Endodermal cell (in vitro differentiated cells): ENCODE results near the gene TCOF1. TPM values are rescaled to one million over a fixed set of nuclear protein-coding genes. Genes with fewer than 3 reads are reported as not detected.

Source experiments
- DNase-seq: peaks from one replicate; pipeline ENCODE4 v3.0.0-alpha.2; 2017
- H3K27ac ChIP-seq: 2 replicates; pipeline ENCODE4 v1.5.1; 2013; ENCODE audit warnings: mild to moderate bottlenecking, low read depth, low read length, moderate library complexity
- H3K27me3 ChIP-seq: 2 replicates; pipeline ENCODE4 v1.6.1; 2013; ENCODE audit warnings: mild to moderate bottlenecking, low read length, moderate library complexity; ENCODE audit not compliant: insufficient read depth, control insufficient read depth, poor library complexity, severe bottlenecking
- H3K36me3 ChIP-seq: 2 replicates; pipeline ENCODE4 v1.7.0; 2013; ENCODE audit warnings: mild to moderate bottlenecking, low read length, moderate library complexity; ENCODE audit not compliant: control insufficient read depth, insufficient read depth
- H3K4me1 ChIP-seq: one replicate; pipeline ENCODE4 v1.7.0; 2013; ENCODE audit warnings: low read length; ENCODE audit not compliant: control insufficient read depth, insufficient read depth
- H3K4me3 ChIP-seq: 2 replicates; pipeline ENCODE4 v1.5.1; 2013; ENCODE audit warnings: mild to moderate bottlenecking, low read length, moderate library complexity
- H3K9ac ChIP-seq: 2 replicates; pipeline ENCODE4 v1.6.1; 2013; ENCODE audit warnings: mild to moderate bottlenecking, low read length, moderate library complexity; ENCODE audit not compliant: poor library complexity, severe bottlenecking; ENCODE audit errors: extremely low read depth
- H3K9me3 ChIP-seq: 2 replicates; pipeline ENCODE4 v1.6.1; 2013; ENCODE audit warnings: mild to moderate bottlenecking, low read length, moderate library complexity; ENCODE audit not compliant: control insufficient read depth
- H3K27ac Mint-ChIP-seq: 2 replicates; pipeline ENCODE4 v1.8.0; 2020; ENCODE audit warnings: mixed read lengths
- H3K27me3 Mint-ChIP-seq: 2 replicates; pipeline ENCODE4 v1.8.0; 2021; ENCODE audit warnings: mild to moderate bottlenecking, mixed read lengths; ENCODE audit not compliant: insufficient read depth
- H3K36me3 Mint-ChIP-seq: 2 replicates; pipeline ENCODE4 v1.8.0; 2020; ENCODE audit warnings: low read depth, mixed read lengths
- H3K4me1 Mint-ChIP-seq: 2 replicates; pipeline ENCODE4 v1.8.0; 2020; ENCODE audit warnings: mixed read lengths
- H3K4me3 Mint-ChIP-seq: 2 replicates; pipeline ENCODE4 v1.8.0; 2020; ENCODE audit warnings: mild to moderate bottlenecking, moderate library complexity, mixed read lengths
- H3K9me3 Mint-ChIP-seq: 2 replicates; pipeline ENCODE4 v1.8.0; 2020; ENCODE audit warnings: mild to moderate bottlenecking, mixed read lengths
- CTCF ChIP-seq: fragments of 200-600 bp; sonication (generic); conservative IDR thresholded peaks from 2 replicates; pipeline ENCODE4 v1.5.0; 2021; ENCODE audit warnings: antibody characterized with exemption, mild to moderate bottlenecking
- WGBS, 2 experiments: methylation state at CpG; one replicate each; pipeline versions ENCODE4 v1.1.5 to v1.1.7; 2013; ENCODE audit warnings: missing lambda C conversion rate in 2 of 2, mixed read lengths in 1 of 2; ENCODE audit not compliant: insufficient coverage in 1 of 2, insufficient read length in 1 of 2; 5-methylcytosine and 5-hydroxymethylcytosine counted together
- total RNA-seq, 2 donors: library from RNA; stranded (reverse); fragmentation: NEBNext Ultra II Directional in 1 of 2; extraction: Animal tissue kit (Norgen Biotek cat#: 25700) in 1 of 2; gene quantifications; 2 replicates in 1 of 2; 3 replicates in 1 of 2; pipeline ENCODE4 v1.2.1, GENCODE V29; 2021

The TCOF1 gene
- total RNA-seq, 2 donors from 2014 or later = 88.8 to 107 TPM

GRCh38 chr5:150352244-150353031, 5.1 kb upstream of the TCOF1 start:
- H3K36me3 ChIP-seq = no peaks in the 10 kb centered on the region
- H3K4me1 ChIP-seq = peaks cover 2% of the 10 kb centered on the region
- no peak overlapping the region for H3K4me3 Mint-ChIP-seq
- H3K27me3 Mint-ChIP-seq = peaks cover 10% of the 10 kb centered on the region
- H3K9ac ChIP-seq = no peak overlapping the region
- no peak overlapping the region for H3K4me3 ChIP-seq
- no peaks in the 10 kb centered on the region for H3K36me3 Mint-ChIP-seq
- DNase-seq = no peak
- peaks cover 5% of the 10 kb centered on the region for H3K27me3 ChIP-seq
- 83% methylated on average over 6 of the region's 6 CpGs for WGBS, 2 experiments
- TF ChIP-seq CTCF = no peak
- no peak overlapping the region for H3K27ac ChIP-seq
- no peaks in the 10 kb centered on the region for H3K9me3 ChIP-seq
- H3K4me1 Mint-ChIP-seq = peaks cover 17% of the 10 kb centered on the region
- H3K9me3 Mint-ChIP-seq = no peaks in the 10 kb centered on the region
- no peak overlapping the region for H3K27ac Mint-ChIP-seq

GRCh38 chr5:150353032-150353675, 4.3 kb upstream of the TCOF1 start:
- peaks cover 15% of the 10 kb centered on the region for H3K4me1 Mint-ChIP-seq
- H3K4me3 Mint-ChIP-seq = no peak overlapping the region

GRCh38 chr5:150355791-150356190, 1.7 kb upstream of the TCOF1 start:
- 91% methylated on average over 2 of the region's 2 CpGs; no CpG with 5 or more reads in 1 of the 2 experiments for WGBS, 2 experiments
- Mint-ChIP-seq H3K4me1 (peaks cover 18% of the 10 kb centered on the region), H3K9me3 (no peaks in the 10 kb centered on the region), H3K36me3 (peaks cover 13% of the 10 kb centered on the region), H3K27me3 (peaks cover 10% of the 10 kb centered on the region), H3K27ac (no peak overlapping the region), H3K4me3 (no peak overlapping the region)
- Histone ChIP-seq H3K36me3 (peaks cover 13% of the 10 kb centered on the region), H3K4me1 (peaks cover 2% of the 10 kb centered on the region), H3K27ac (no peak overlapping the region), H3K4me3 (no peak overlapping the region), H3K9ac (no peak overlapping the region), H3K9me3 (no peaks in the 10 kb centered on the region), H3K27me3 (peaks cover 5% of the 10 kb centered on the region)
- DNase-seq = no peak
- TF ChIP-seq CTCF = no peak

More at GRCh38 chr5:150353032-150353675, 4.3 kb upstream of the TCOF1 start:
- peak; percentile 50 for TF ChIP-seq CTCF
- Histone ChIP-seq H3K4me1 (peaks cover 2% of the 10 kb centered on the region), H3K9me3 (no peaks in the 10 kb centered on the region), H3K36me3 (no peaks in the 10 kb centered on the region), H3K27me3 (peaks cover 5% of the 10 kb centered on the region), H3K4me3 (no peak overlapping the region), H3K9ac (no peak overlapping the region), H3K27ac (no peak overlapping the region)
- no peak for DNase-seq
- 93 to 100% methylated on average over 3 of the region's 3 CpGs for WGBS, 2 experiments
- no peaks in the 10 kb centered on the region for H3K9me3 Mint-ChIP-seq
- no peaks in the 10 kb centered on the region for H3K36me3 Mint-ChIP-seq
- H3K27ac Mint-ChIP-seq = no peak overlapping the region
- H3K27me3 Mint-ChIP-seq = peaks cover 10% of the 10 kb centered on the region
